MG63 (cell line): ENCODE results near the gene TRMT44. TPM values are rescaled to one million over a fixed set of nuclear protein-coding genes. Genes with fewer than 3 reads are reported as not detected.
"Not testable (repeated sequence)": the region's sequence is repeated elsewhere in the genome, so short reads cannot be mapped to it uniquely, and the experiment has no call there.

Experiments used
- DNase-seq: peaks from one replicate; pipeline ENCODE4 v3.0.0-alpha.2; 2020
- H3K27me3 ChIP-seq: fragments of 250-450 bp; sonication (Bioruptor Pico); 2 replicates; pipeline ENCODE4 v1.5.1; 2020; ENCODE audit warnings: mild to moderate bottlenecking, moderate library complexity
- H3K36me3 ChIP-seq: fragments of 250-450 bp; sonication (Bioruptor Pico); 2 replicates; pipeline ENCODE4 v1.5.1; 2020; ENCODE audit warnings: mild to moderate bottlenecking, moderate library complexity
- H3K4me3 ChIP-seq: fragments of 250-450 bp; sonication (Bioruptor Pico); 2 replicates; pipeline ENCODE4 v1.5.1; 2020; ENCODE audit warnings: mild to moderate bottlenecking, moderate library complexity
- H3K9me3 ChIP-seq: fragments of 250-450 bp; sonication (Bioruptor Pico); 2 replicates; pipeline ENCODE4 v1.5.1; 2020; ENCODE audit warnings: mild to moderate bottlenecking, moderate library complexity
- total RNA-seq: library from RNA; depleted of rRNA; stranded (reverse); fragments of >200 nt; shearing (Covaris generic); gene quantifications from 2 replicates; pipeline ENCODE4 v1.2.3, GENCODE V29; 2014; ENCODE audit warnings: low replicate concordance

Gene TRMT44
- total RNA-seq, 1 experiment from 2014 or later = 13.4 TPM

DNA sequence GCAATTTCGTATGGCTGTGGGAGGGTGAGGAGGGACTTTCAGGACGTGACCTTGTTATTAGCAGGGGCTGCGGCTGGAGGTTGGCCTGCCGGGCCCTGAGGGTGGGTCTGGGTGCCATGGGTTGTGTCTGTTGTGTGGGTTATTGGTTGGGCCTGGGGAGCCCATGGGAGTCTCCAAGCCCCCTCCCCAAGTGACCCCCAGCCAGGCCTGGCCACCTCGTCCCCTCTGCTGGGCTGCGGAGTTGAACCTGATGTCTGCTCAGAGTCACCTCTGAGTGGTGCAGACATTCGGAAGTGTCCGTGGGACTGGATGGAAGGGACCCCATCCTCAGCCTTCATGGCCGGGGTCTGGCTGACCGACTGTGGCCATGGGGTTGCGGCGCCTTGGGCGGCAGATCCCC lies 67.7 kb downstream of the TRMT44 start:
- Histone ChIP-seq H3K9me3 (no peaks in the 10 kb centered on the region), H3K4me3 (no peak overlapping the region), H3K27me3 (no peaks in the 10 kb centered on the region), H3K36me3 (no peaks in the 10 kb centered on the region)
- no peak for DNase-seq

DNA sequence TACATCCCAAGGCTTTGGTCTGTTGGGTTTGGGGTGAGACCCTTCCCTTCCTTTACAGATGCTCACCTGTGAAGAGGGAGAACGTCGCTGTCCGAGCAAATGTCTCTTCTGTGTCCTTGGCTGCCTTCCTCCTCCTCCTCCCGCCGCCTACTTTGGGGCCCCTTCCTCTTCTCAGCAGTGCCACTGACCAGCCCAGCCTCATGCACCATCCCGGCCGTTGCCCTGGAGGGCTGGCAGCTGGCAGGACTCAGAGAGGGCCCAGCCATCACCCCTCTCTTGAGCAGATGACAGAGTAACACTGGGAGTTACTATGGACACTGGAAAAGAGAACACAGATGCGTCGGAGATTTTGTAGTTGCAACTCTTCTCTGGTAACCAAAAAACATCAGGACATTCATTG lies 68.2 kb downstream of the TRMT44 start:
- Histone ChIP-seq H3K9me3 (no peaks in the 10 kb centered on the region), H3K4me3 (no peak overlapping the region), H3K36me3 (no peaks in the 10 kb centered on the region), H3K27me3 (no peaks in the 10 kb centered on the region)
- DNase-seq = no peak

GRCh38 chr4:8509311-8509950 lies 68.9 kb downstream of the TRMT44 start:
- DNase-seq = no peak
- H3K36me3 ChIP-seq = no peaks in the 10 kb centered on the region
- H3K9me3 ChIP-seq = no peaks in the 10 kb centered on the region
- no peak overlapping the region for H3K4me3 ChIP-seq
- no peaks in the 10 kb centered on the region for H3K27me3 ChIP-seq

DNA sequence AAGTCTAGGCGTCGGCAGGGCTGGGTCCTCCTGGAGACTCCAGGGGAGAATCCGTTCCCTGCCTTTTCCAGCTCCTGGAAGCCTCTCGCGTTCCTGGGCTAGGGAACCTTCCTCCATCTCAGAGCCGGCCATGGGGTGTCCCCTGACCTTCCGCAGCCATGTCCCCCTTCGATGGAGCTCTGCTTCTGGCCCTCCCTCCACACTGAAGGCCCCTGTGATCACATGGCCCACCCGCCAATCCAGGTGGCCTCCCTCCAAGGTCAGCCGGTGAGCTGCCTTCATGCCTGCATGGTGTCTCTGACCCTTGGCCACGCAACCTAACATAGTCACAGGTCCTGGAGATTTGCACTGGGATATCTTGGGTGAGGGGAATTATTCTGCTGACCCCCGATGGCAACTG lies 69.6 kb downstream of the TRMT44 start:
- H3K9me3 ChIP-seq = no peaks in the 10 kb centered on the region
- no peak for DNase-seq
- H3K27me3 ChIP-seq = no peaks in the 10 kb centered on the region
- no peak overlapping the region for H3K4me3 ChIP-seq
- no peaks in the 10 kb centered on the region for H3K36me3 ChIP-seq

GRCh38 chr4:8510611-8511285 lies 70.2 kb downstream of the TRMT44 start:
- H3K27me3 ChIP-seq = no peaks in the 10 kb centered on the region
- H3K36me3 ChIP-seq = no peaks in the 10 kb centered on the region
- no peaks in the 10 kb centered on the region for H3K9me3 ChIP-seq

DNA sequence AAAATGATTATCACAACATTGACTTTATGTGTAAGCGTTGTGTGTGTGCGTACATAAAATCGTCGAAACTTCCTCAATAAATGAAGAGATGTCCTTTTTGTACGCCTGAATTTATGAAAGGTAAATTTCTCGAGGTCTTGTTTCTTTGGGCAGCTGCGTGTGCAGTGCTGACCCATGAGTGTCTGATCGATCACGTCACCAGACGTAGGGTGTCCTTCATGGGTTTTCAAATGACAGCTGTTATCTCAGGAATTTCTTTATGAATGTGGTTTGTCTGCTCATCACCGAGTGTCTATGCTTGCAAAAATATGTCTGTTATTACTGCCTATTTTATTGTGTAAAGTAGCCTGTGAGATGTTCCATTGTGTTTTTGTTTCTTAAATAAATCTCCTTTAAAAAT lies 71.9 kb downstream of the TRMT44 start:
- Histone ChIP-seq H3K4me3 (no peak overlapping the region), H3K9me3 (no peaks in the 10 kb centered on the region), H3K27me3 (no peaks in the 10 kb centered on the region), H3K36me3 (no peaks in the 10 kb centered on the region)
- no peak for DNase-seq

More at GRCh38 chr4:8510611-8511285, 70.2 kb downstream of the TRMT44 start:
- DNase-seq = no peak
- H3K4me3 ChIP-seq = no peak overlapping the region

DNA sequence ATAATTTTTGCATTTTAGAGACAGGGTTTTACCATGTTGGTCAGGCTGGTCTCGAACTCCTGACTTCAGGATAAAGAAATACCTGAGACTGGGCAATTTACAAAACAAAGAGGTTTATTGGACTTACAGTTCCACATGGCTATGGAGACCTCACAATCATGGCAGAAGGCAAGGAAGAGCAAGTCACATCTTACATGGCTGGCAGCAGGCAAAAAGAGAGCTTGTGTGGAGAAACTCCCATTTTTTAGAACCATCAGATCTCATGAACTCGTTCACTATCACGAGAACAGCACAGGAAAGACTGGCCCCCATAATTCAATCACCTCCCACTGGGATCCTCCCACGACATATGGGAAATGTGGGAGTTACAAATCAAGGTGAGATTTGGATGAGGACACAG lies 72.5 kb downstream of the TRMT44 start:
- H3K9me3 ChIP-seq, DNase-seq, H3K36me3 ChIP-seq, H3K4me3 ChIP-seq, H3K27me3 ChIP-seq: not testable (repeated sequence)

GRCh38 chr4:8513931-8514330 lies 73.4 kb downstream of the TRMT44 start:
- Histone ChIP-seq H3K4me3 (no peak overlapping the region), H3K27me3 (no peaks in the 10 kb centered on the region), H3K36me3 (no peaks in the 10 kb centered on the region), H3K9me3 (no peaks in the 10 kb centered on the region)
- no peak for DNase-seq

GRCh38 chr4:8514391-8514790 lies 73.8 kb downstream of the TRMT44 start:
- no peaks in the 10 kb centered on the region for H3K9me3 ChIP-seq
- DNase-seq = no peak
- H3K27me3 ChIP-seq = no peaks in the 10 kb centered on the region
- H3K36me3 ChIP-seq = no peaks in the 10 kb centered on the region
- no peak overlapping the region for H3K4me3 ChIP-seq

DNA sequence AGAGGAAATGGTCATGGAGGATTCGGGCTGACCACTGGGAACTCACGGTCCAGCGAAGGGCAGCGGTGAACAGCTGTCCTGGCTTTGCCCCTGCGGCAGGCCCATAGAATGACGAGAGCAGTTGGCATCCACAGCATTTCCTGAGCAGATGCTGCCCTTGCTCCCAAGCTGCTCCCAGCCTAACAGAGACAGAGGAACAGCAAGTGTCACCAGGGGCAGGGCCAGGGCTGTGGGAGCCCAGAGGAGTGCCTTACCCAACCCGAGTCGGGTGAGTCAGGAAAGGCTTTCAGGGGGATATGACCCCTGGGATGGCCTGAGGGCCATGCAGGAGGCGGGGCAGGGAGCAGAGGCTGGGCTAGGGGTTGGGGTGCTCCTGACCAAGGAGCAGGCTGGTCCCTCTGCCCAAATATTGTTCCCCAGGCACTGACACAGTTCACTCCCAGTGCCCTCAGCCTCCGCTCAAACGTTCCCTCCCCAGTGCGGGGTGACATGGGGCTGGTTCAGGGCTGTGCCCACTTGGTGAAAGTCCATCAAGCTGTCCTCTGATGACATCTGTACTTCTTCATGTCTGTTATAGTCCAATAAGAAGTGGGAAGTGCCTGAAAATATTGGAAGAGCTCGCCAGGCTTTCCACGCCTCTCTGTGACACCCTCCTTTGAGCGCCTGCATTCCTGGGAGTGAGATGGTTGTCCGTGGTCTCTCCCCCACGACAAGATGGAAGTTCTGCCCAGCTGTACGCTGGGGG lies 74.9 kb downstream of the TRMT44 start:
- DNase-seq = peak; percentile 62
- Histone ChIP-seq H3K9me3 (no peaks in the 10 kb centered on the region), H3K27me3 (no peaks in the 10 kb centered on the region), H3K36me3 (no peaks in the 10 kb centered on the region), H3K4me3 (no peak overlapping the region)

DNA sequence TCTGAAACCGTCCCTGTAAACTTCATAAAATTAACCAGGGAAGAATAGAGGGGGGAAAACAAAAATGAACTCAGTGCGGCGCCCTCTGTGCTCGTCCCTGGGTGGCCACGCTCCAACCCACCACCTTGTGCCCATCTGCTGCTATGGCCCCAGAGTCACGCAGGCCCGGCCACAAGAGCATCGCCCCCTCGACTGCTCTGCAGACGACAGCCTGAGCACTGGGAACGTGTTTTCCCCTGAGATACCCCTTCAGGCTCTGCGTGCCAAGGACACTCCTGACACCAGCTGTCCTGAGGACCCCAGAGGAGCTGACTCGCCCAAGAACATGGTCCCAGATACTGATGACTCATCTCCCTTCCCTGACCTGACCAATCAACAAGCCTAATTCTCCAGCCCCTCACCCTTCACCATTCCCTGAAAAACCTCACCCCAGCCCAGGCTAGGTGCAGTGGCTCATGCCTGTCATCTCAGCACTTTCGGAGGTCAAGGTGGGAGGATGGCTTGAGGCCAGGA lies 75.5 kb downstream of the TRMT44 start:
- H3K4me3 ChIP-seq = no peak overlapping the region
- no peaks in the 10 kb centered on the region for H3K27me3 ChIP-seq
- no peak for DNase-seq
- H3K36me3 ChIP-seq = no peaks in the 10 kb centered on the region
- 0 out of 2 replicates have a peak, but pooled peaks cover 4% of the 10 kb centered on the region for H3K9me3 ChIP-seq

DNA sequence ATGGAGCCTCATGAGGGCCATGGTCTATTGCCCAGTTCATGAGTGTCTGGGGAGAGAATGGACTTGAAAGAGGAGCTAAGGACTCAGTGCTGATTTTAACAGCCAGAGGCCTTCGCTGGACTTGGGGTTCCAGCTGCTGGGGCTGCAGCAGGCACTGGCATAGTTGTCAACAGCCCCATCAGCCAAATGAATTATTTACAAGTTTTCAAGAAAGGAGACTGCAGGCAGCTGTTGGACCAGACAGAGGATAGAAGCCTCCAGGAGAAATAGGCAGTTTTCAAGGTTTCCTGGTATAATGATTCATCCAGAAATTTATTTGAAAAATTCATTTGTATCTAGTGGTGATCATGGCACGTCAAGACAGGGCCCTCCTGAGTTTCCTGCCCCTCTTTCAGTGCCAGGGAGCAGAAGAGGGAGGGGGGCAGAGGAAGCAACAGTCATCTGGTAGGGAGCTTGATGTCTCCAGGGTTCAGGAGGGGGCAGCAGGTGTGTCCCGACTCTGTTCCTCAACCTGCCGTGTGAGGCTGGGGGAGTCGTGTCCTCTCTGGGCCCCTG lies 76.5 kb downstream of the TRMT44 start:
- peak; percentile 44 for DNase-seq
- no peaks in the 10 kb centered on the region for H3K27me3 ChIP-seq
- no peak overlapping the region for H3K4me3 ChIP-seq
- H3K9me3 ChIP-seq = 0 out of 2 replicates have a peak, but pooled peaks cover 4% of the 10 kb centered on the region
- no peaks in the 10 kb centered on the region for H3K36me3 ChIP-seq

- H3K36me3 ChIP-seq = no peaks in the 10 kb centered on the region
- H3K27me3 ChIP-seq = no peaks in the 10 kb centered on the region
- no peak overlapping the region for H3K4me3 ChIP-seq
- 0 out of 2 replicates have a peak, but pooled peaks cover 4% of the 10 kb centered on the region for H3K9me3 ChIP-seq
- DNase-seq = no peak
Measured at GRCh38 chr4:8517946-8518345, 77.4 kb downstream of the TRMT44 start.

DNA sequence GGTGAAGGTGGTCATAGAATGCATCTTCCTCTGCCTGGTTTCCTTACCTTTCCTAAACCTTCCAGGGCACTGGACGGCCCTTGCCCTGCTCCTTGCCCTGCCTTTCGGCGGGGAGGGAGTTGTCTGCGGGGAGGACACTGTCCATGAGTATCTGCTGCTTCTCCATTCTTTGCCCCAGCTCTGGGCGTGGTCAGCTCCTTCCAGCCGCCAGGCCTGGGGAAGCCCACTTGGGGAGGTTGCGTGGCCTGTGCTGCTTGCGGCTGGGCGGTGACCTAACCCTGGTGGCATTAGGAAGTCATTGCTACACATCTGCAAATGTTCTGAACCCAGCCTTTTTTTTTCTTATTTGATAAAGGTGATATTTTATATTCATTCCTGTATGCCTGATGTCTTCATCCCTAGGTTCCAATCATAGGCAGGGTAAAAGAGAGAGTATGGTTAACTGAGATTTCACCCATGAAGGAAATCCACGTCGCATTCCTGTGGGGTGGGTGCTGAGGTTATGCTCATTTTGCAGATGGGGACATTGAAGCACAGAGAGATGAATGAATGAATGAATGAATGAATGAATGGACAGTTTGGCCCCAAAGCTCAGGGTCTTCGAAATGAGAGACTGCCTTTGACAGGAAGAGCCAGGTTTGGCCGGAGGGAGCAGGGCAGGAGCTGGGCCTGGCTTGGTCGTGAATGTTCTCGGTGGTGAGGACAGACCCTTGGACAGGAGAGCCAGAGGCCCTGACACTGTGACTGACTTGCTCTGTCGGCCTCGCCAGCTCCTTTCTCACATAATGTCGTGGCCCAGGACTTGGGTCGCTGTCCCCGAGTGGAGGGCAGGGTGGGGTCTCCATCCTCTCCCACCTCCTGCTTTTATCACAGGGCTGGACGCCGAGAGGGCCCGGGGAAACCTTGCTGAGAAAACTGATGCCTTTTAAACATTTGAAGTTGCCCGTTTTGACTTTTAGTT lies 81.9 kb downstream of the TRMT44 start:
- H3K9me3 ChIP-seq = 0 out of 2 replicates have a peak, but pooled peaks cover 4% of the 10 kb centered on the region
- H3K27me3 ChIP-seq = no peaks in the 10 kb centered on the region
- no peaks in the 10 kb centered on the region for H3K36me3 ChIP-seq
- H3K4me3 ChIP-seq = no peak overlapping the region
- no peak for DNase-seq

GRCh38 chr4:8523175-8523574 lies 82.6 kb downstream of the TRMT44 start:
- Histone ChIP-seq H3K27me3 (no peaks in the 10 kb centered on the region), H3K36me3 (no peaks in the 10 kb centered on the region), H3K4me3 (no peak overlapping the region), H3K9me3 (0 out of 2 replicates have a peak, but pooled peaks cover 4% of the 10 kb centered on the region)
- DNase-seq = no peak

DNA sequence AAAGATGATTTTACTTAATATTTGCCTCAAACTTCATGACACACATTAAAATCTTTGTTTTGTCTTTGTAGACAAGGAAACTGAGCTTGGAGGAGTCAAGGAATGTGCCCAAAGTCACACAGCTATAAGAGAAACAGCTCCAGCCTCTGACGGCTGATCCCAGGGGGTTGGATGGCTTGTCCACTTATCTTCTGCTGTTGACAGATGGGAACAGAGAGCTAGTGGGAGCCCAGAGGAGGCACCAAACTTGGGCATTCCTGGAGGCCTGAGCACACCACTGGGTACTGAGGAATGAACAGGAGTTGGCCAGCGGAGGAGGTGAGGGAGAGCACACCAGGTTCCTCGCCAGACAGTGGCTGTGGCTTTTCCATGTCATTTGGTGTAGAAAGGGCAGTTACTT lies 83.2 kb downstream of the TRMT44 start:
- Histone ChIP-seq H3K27me3 (no peaks in the 10 kb centered on the region), H3K36me3 (no peaks in the 10 kb centered on the region), H3K9me3 (0 out of 2 replicates have a peak, but pooled peaks cover 4% of the 10 kb centered on the region), H3K4me3 (no peak overlapping the region)
- no peak for DNase-seq
